Activated T-cell treated with anti-CD3 and anti-CD28 coated beads, Interleukin-2, amount 50 U/mL, for 48 hours (primary cell): ENCODE measurements around the gene LRMDA.

Experiments used
- DNase-seq, 2 experiments: peaks; one replicate each; pipeline ENCODE4 v3.0.0-alpha.2; 2020

The LRMDA gene

DNA sequence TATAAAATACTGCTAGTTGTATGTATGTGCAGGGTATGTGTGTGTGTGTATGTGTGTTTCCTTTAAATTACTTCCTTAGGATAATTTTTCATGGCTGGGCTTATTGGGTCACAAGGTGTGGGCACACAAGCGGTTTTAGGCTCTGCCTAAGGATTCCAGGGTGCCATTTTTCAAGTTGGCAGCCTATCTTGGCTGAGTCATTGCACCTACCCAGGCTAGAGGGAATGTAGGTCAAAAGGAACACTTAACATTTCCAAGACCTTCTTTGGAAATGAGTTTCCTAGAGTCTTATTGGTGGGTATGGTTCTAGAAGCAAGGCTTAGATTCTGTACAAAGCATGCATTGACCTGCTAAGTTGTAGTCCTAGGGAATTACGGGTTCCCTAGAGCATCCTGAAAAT lies 642.1 kb downstream of the LRMDA start:
- DNase-seq: no peak

DNA sequence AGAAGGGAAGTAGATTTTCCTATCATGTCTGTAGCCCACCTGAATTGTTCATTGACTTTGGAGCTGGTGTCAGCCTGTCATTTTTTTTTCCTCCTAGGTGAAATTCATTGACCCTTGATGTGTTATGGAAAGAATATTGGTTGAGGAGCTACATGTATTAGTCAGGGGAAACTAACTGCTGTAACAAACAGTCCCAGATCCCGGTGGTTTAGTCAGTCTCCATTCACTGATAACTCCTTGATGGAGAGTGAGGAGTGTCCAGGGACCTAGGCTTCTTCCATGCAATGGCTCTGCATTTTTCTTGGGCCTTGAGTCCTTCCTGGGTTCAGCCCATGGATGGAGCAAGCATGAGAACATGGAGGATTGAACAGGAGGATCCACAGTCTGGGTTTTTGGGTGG lies 643.2 kb downstream of the LRMDA start:
- DNase-seq: no peak

DNA sequence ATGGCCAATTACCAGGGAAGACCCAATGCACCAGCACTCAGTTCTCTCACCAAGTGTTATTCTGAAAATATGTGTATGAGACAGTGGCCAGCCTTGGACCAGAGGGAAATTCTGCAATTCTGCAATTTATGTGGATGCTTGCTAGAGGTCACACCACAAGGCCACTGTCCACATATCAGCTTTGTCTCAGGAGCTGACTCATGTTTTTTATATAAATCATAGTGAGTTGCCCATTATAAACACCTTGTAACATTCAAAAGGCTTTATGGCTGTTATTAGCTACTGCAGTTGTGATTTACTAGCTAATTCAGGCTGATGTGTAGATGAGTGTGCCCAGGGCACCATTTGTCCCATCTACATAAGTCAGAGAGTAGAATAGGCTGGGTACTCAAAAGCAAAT lies 649.0 kb downstream of the LRMDA start:
- no peak for DNase-seq

DNA sequence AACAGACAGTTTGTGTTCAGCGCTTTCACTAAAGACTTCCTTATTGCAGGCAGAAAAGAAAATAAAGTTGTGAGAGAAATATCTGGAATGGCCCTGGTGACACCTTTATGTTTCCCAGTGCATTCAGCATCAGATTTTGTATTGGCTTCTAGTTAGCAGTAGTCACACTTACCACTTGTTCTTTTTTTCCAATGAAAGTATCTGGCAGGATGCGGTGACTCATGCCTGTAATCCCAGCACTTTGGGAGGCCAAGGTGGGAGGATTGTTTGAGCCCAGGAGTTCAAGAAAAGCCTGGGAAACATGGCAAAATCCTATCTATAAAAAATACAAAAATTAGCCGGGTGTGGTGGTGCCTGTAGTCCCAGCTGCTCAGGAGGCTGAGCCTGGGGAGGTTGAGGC lies 649.6 kb downstream of the LRMDA start:
- DNase-seq: no peak

DNA sequence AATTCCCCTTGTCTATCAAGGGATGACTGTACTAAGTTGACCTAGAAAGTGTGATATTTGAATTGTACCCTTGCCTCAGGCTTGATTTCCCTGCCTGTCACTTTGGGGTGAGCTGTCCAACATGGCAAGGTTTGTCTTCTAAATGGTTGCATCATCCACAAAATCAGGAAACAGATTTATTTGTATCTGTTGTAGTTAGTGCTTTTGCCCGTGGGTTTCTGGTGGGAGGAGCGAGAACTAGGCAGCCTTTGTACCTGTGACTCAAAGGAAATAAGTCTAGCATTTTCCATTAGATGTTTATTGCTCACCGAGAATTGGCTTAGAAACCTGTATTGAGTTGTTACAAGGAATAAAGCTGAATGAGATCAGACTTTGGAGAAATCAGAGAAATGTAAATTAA lies 650.8 kb downstream of the LRMDA start:
- DNase-seq: peak; percentile 19 to 23

DNA sequence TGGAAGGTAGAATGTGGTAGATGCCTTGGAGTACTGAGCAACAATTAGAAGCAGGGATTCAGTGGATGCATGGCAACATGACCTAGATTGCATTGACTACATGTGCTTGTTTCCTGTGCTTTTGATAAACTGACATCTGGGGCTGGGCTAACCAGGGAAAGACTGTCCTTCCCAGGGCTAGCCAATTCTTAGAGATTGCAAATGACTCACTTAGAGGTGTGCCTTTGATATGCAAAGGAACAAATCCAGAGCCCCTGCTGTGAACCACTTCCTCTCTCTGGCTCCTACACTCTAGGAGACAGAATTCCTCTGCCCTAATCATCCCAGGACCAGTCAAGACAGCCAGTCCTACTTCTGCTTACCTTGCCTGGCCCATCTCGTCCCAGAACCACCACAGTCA lies 651.5 kb downstream of the LRMDA start:
- no peak for DNase-seq

DNA sequence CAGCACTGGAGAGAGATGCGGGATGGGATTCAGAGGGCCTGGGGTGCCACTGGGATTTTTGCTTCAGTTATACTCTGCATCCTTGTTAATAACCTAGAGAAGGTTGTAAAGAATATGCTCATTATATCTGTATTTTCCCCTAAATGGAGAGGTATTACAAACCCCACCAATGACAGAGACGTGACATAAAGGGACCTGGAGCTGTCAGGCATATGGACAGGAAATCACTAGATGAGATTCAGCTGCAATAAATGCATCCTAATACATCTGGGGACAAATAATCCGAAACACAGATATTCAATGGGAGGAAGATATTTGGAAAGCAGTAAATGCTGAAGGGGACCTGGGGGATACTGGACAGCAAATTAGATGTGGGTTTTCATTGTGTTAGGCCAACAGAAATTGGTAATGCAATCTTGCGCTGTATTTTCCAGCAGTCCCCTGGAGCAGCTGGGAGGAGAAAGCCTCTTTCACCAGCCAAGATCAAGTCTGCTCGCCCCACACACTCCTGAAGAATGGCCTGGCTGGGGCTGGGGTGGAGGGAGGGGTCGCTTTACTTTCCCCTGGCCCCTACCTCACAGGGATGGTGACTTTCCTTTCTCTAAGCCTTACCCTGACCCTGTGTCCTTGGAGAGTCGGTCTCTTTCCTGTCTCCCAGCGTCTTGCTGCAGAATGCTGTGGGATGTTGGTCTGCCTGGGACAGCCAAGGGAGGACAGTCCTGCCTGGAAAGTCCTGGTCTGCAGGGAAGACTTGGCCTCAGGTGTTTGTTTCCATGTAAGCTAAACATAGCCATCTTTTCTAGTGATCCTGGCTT lies 653.8 kb downstream of the LRMDA start:
- no peak for DNase-seq

DNA sequence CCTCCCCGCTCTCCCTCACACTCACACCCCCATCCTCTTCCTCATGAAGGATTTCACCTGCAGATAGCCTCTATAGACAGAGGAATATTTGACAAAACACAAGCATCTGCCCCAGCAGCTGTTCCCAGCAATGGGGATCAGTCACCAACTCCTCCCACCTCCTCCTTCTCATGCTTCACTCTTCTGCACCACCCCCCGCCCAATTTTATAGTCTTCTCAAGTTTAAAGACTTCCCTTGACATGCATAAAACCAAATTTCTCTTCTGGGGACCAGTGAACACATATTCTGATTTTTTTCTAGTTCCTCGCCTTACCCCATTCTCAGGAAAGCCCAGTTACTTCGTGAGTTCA lies 654.4 kb downstream of the LRMDA start:
- no peak for DNase-seq

DNA sequence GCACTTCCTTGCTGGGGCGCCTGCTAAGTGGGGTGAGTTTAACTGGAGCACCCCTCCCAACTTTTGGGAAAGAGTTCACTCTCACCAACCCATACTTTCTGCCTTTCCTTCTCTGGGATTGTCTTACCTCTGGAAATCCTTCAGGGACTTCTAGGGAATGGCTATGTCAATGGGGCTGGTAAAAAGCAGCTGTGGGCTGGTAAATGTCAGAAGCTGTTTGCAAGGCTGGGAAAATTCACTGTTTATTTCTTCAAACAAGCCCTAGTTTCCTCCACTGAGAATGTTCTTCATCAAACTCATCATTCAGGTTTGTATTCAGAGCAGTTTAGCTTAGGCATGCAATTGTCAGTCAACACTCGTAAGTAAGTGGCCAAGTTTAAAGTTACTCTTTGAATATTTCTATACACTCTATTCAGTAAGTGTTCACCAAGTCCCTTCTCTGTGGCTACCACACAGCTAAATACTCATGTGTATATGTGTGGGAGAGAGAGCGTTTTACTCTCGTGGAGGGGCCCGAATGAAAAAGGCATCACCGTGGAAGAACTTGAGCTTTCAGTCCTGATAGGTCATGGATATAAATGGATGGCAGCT lies 654.8 kb downstream of the LRMDA start:
- no peak for DNase-seq

DNA sequence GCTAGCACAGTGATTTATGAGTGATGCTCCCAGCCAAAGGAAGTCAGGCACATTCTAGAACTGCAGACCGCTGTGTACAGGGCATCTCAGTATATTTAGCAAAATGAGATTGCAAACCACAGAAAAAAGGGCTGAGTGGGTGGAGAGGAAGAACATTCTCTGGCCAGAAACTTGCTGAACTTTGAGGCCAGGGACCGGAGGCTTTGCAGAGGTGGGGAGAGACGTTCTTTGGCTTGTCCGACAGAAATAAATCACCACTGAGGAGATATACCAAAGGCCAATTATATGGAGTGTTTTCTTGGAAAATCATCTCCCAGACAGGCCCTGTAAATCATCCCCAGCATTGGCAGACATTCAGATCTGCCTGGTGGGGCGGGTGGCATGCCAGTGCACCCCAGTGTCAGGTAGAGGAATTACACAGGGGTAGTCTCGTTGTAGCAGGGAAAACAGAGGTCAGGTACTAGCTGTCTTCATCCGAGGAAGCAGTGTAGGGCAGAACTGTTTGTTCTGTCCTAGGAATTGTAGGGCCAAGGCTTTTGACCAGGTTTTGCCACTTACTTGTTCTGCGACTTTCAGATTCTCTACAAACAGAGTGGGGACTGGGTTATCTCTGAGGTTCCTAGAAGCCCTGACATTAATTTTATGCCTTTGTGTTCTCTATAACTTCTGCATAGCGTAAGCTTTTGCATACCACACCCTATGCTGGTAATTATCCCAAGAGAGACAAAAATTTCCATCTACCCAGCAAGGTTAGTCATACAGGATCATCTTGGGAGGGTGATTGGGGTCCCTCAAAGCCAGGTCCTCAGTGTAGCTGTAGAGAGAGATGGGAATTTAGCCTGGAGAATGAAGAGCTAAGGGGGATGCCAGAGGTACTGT lies 655.6 kb downstream of the LRMDA start:
- DNase-seq: peak in 1 of 2 experiments; percentile 19

DNA sequence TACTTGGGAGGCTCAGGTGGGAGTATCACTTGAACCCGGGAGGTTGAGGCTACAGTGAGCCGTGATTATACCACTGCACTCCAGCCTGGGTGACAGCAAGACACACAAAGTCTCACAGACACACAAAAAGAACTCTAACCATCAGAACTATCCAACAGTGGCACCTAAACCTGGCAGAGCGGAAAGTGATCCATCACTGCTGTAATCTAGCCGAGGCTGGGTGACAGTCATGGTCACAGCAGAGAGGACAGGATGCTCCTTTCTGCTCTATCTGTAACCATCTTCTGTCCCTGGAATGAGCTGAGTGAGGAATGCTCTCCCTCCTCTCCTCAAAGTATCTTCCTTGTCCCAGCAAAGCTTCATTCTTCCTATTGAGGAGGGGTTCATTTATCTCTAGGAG lies 656.6 kb downstream of the LRMDA start:
- no peak for DNase-seq

DNA sequence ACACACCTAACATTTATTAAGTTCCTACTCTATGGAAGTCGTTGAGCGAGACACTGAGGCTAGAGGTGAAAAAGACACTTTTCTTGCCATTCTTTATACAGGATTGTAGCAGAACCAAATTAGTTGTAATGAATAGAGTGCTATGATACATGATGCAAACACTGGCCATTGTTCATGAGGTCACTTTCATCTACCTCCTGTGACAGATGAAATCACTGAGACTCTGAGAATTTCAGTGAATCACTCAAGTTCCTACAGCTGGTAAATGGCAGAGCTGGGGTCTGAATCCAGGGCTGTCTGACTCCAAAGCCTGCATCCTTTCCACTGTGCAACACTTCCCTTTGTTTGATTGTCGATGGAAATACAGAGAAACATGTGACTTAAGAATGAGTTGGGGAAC lies 657.6 kb downstream of the LRMDA start:
- DNase-seq: no peak

DNA sequence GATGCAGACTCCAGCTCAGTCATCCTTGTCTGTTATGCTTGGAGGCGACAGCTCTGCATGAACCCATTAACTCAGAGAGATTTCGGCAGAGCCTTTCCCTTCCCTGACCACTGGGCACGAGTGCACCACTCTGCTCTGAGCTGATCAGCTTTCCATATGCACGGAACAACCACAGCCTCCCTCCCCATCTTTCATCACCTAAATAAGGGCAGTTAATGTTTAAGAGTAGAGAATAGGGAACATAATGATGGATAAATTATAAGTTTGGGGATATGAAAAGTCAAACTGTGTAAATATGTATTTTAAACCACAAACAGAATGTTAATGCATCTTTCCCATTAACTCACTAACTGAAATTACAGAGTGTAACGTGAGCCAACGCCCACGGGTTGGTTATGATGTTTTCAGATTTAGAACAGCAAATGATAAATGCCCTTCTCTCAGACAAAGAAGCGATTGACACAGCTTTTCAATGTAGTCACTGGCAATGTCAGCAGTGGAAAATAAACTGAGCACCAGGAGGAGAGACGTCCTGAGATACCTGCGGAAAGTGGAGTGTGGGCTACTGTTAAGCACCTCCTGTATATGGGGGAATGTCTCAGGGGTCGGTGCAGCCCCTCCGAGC lies 658.2 kb downstream of the LRMDA start:
- no peak for DNase-seq

DNA sequence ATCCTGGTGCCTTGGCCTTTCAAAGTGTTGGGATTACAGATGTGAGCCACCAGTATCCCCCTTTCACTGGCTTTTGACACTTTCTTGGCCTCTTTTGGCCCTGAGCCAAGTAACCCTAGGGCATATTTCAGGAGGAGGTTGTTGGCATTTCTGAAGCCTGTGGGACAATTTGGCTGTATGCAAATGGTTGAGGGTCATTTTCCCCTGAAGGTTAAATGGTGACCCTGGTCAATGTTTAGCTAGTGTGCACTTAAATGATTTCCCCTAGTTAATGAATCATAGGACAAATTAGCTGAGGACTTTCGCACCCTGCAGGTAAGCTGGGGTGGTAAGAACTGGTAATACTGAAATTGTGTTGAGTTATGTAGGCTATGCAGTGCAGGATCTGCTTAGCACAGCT lies 660.5 kb downstream of the LRMDA start:
- DNase-seq: no peak

DNA sequence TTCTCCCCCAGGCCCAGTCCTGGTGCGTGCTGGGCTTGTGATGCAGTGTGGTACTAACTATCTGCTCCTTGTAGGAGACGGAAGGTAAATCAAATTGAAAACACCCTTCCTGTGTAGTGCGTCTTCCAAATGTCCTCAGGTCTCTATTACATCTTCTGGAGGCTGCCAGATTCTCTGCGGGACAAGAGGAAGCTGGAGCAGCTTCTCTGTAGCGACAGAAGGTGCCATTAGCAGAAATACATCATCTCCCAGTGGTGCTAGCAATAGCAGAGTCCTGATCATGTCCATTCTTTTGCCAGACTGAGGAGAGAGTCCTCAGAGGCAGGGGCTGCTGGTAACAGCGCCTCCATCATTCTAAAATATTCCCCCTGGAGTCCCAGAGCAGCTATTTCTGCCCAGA lies 675.2 kb downstream of the LRMDA start:
- no peak for DNase-seq

DNA sequence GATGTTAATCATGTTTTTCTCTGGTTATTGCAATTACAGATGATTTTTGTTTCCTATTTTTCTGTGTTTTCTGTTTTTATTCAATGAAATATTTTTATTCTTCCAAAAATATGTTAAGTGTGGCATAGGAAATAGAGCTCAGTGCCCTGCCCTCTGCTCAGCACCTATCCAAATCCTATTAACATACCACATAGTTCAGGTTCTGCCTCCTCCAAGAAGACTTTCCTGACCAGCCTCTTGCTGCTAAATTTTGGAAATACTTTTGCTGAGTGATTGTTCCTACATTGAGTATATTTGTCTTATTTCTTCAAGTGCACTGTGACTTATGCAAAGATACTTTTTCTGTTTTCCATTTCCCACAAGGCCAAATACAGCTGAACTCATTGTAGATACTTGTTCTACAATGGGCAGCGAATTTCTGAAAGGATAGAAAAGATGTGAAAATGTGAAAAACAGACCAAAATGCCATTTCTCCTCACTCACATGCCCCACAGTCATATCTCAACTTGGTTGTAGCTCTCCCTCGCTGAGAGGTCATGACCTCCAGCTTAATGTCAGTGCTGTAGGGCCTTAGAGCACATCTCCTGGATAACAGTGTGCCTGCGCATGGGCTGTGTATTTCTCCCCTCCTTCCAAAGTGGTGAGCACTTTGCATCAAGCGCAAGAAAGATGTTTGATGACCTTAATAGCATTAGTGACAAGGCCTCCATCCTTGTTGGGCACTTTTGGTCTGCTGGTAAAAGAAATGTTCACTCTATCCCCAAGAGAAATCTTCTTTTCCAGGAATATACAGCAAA lies 677.3 kb downstream of the LRMDA start:
- no peak for DNase-seq

DNA sequence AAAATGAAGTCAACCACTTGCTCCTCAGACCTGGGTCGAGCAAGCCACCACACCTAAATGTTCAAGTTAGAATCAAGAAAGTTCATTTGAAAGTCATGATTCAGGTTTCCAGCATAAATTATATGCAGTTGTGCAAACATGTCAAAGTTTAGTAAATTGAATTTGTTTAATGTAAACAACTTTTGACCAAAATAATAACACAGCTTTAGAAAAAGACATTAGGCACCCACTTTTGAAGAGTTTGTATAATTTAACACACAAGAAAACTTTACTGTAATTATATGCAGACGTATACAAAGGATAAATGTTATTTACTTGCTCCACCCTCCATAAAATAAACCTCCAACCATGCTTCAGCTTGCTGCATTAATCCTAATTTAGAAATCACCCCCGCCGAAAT lies 680.0 kb downstream of the LRMDA start:
- DNase-seq: no peak

DNA sequence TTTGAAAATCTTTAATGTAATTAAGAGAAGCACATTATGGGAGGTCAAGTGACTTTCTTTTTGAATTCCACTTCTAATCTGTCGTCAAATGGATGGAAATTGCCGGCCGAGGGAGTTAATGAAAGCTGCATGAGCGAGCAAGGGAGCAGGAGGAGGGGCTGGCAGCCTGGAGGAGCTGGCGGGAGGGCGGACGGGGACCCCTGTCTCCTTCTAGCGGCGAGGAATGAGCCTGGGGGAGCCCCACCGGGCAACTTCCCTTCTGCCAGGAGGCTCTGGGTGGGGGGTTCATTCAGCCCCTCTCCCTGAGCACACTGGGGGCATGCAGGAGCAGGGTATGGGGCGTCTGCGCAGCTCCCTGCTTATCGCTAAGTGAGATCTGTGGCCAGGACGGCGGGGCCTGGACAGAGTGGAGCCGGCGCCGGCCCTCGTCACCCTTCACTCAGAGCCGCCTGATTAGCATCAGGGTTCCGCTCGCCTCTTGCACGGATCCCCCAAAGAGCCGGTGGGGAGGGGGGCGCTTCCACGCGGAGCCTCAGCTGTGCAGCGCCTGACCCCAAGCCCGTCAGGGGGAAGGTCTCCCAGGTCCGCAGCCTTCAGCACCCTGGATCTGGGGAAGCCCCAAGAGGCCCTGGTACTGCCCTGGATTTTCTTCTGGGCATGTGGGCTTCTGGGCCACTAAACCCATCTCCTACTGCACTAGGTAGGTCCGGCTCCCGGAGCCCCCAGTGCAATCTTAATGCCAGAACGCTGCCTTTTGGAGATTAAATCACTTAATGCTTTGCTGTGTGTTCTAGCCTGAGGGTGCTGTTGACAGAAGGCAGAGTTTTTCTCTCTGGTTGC lies 680.8 kb downstream of the LRMDA start:
- no peak for DNase-seq

DNA sequence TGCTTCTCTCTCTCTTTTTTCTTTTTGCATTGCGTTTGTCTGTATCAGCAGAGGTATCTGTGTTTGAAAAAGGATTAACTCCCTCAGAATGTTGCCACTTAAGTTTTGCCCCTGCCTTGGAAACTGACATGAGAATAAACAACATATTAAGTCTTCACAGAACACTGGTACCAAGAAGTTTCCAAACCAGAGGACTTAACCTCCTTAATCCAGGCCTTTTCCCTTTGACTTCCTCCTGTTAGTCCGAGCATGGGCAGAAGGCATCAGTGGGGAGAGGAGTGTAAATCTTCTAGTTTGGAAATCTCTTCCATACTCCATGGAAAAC lies 681.4 kb downstream of the LRMDA start:
- no peak for DNase-seq

DNA sequence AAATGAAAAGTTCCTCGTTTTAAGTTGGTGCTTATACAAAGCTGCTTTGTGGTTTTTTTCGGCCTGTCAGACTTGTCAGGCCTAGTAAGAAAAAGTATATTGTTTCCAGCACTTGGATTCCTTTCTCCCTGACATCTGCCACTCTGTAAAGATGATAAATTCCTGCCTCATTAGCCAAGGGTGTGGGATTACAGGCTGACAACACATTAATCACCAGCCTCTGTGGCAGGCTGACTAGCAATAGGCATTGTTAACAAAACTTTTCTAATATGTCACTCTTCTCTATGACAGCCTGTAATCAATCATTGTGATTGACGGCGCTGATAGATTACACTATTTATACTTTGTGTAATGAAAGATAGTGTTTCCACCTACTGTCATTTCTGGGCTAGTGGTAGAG lies 682.5 kb downstream of the LRMDA start:
- DNase-seq: no peak

DNA sequence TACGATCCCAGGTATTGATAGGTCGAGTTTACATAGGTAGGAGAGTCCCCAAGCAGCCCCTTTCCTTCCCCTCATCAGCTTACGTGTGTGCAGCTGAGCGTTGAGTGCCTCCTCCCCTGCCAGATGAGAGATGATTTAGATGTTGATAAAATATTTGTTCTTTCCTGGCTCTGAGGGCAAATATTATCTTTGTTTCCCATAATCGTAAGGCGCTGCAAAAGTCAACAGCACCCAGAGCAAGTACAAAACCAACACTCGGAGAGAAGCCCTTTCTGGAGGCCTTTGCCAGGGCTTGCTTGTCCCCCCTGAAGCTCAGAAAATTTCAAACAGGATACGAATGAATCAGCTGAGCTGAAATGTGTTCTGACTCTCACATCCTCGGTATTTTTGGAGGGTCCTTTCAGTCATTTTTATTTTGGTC lies 683.2 kb downstream of the LRMDA start:
- no peak for DNase-seq

DNA sequence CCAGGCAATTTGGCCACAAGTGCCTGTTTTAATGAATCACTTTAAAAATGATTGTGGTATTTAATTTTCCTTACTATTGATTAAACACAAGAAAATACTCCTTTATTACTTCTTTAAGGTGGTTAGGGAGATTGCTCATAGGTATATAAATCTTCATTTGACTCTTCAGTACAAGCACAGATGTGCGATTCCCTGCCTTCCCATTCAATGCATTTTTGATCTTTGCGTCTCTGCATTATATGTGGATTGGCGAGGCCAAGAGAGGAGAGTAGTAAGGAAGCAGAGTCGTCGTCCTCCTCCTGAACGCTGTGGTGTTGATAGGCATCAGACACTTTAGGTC lies 683.7 kb downstream of the LRMDA start:
- DNase-seq: no peak
